NCI-H82 (cell line): Measurements from ENCODE around the gene PIAS1.
"Not testable (repeated sequence)": the region's sequence is repeated elsewhere in the genome, so short reads cannot be mapped to it uniquely, and the experiment has no call there.

Experiments used
- DNase-seq: peaks from one replicate; lab custom pipeline; 2025; lab: John Stamatoyannopoulos, UW

The PIAS1 gene

GRCh38 chr15:68204361-68204760 lies 150.2 kb downstream of the PIAS1 start:
- DNase-seq, result no peak

DNA sequence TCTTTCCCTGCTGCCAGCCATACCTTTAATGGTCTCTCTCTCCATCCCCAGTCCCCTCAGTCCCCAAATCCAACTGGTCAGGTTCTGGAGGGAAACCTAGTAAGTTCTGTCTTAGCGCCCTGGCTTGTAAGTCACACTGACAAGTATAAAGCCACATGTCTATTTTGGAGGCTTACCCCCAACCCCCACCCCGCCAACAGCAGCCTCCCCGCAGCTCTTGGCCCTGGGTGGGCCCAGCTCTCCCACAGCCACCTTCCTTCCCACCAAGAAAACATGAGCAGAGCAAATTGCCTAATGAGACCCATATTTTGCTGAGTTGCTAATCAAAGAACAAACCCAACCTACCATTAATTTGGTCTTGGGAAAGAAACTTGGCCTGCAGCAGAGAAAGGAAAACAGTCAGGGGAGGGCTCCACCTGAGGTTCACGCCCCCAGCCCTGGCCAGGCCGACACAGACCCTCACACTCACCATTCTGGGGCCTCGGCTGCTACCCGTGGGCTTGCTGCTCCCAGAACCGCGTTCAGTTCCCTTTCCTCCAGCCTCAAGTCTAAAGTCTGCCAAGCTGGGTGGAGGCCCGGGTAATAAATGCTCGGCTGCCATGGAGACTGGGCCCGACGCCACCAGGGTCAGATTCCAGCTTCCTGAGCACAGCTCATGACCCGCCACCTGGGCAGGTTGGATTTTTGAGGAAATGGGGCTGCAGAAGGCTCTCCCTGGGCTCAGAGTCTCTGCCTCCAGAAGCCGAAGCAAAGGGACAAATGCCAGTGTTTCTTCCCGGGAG lies 150.9 kb downstream of the PIAS1 start, which contains the start of gene CALML4:
TSS of gene CALML4 (minus strand) at position 557 of the 782 bp plus-strand sequence. CDS start at position 472, 85 bp downstream.
- DNase-seq, result no peak

DNA sequence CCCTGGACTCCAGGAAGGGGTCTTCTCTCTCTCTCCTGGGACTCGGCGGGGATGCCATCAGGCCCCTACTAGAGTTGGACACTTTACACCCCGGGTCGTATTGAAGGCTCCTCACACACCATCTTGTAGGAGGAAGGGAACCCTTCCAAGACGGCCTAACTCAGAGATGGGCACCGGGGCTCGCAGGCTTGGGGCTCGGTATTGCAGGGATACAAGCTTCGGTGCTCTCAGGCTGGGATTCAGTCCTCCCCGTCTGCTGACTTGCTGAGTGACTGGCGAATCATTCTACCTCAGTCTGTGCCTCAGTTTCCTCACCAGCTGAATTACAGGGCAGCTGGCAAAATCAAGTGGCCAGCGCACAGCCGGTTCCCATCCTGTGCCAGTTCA lies 151.4 kb downstream of the PIAS1 start:
- no peak for DNase-seq

DNA sequence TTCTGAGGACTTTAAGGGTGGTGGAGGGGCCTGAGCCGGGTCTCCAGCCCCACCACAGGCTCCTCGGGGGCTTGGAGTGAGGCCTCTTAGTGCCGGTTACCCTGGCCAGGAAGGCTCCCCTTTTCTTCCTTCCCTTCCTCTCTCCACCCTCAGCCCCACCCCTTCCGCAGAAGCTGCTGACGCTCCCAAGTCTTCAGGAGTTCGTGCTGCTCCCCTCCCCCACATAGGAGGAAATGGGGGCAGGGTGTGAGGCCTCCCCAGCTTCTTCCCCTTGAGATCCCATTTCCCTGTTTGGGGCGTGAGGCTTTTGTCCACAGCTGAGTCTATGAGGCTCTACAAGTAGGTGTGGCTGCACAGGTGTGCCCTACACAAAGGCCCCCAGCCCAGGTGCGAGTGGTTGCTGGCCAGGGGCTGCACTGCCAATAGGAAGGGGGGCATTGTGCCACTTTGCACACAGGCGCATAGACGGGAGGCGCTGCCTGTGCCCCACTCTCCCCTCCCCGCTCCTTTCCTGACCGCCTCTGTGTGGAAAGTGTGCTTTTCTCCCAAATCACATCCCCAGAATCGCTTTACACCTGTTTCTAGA lies 151.9 kb downstream of the PIAS1 start:
- DNase-seq, result no peak

DNA sequence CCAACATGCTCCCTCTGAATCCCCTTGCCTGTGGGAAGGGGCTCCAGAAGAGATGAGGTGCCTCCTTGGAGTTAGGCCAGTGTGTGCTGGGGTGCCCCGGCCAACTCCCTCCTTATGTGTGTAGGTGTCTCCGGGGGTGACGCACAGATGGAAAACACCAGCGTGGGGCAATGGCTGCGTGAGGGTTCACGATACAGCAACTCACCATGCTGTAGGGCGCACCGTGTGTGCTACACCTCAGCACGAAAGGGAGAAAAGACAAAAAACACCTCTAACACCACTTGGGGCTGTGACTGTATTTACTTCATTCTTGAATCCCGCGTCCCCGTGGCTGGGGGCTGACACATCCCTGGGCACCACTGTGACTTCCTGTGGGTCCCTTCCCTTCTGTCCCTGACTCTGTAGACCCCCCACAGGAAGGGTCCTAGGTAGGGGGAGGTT lies 152.6 kb downstream of the PIAS1 start:
- no peak for DNase-seq

GRCh38 chr15:68207176-68207935 lies 153.2 kb downstream of the PIAS1 start:
- no peak for DNase-seq

- no peak for DNase-seq
Measured at GRCh38 chr15:68208136-68208535, 154.0 kb downstream of the PIAS1 start.

- no peak for DNase-seq
Measured at GRCh38 chr15:68208636-68209240, 154.6 kb downstream of the PIAS1 start.

GRCh38 chr15:68209272-68209671 lies 155.2 kb downstream of the PIAS1 start:
- no peak for DNase-seq

DNA sequence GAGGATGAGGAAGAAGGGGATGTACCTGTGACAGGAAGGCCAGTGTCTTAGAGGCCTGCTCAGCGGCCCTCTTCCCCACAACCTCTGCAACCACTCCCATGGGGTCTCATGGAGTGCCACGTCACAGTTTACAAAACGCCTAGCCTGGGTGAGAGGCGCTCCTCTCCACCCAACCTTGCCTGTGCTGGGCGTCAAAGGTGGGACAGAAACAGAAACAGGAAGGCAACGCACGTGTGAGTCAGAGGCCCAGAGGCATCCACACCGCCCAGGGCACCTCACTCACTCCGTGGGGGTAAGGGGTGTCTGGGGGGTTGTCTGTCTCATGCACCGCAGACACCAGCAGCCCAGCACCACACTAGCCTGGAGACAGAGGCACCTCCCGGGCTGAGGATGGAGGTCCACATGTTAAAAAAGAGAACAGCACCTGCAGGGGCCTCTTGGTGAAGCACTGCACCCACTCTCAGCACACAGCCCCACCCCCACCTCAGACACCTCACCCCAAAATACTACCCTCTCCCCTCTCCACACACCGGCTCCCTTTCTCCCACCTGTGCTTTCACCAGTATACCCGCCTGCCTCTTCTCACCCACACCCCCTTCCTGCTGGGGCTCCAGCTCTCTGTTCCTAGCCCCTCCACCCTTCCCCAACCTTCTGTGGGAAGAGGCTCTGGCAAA lies 155.8 kb downstream of the PIAS1 start:
- no peak for DNase-seq

GRCh38 chr15:68210409-68210756 lies 156.3 kb downstream of the PIAS1 start:
- no peak for DNase-seq

- DNase-seq, result peak; percentile 89
Measured at GRCh38 chr15:68210821-68211655, 156.9 kb downstream of the PIAS1 start.

DNA sequence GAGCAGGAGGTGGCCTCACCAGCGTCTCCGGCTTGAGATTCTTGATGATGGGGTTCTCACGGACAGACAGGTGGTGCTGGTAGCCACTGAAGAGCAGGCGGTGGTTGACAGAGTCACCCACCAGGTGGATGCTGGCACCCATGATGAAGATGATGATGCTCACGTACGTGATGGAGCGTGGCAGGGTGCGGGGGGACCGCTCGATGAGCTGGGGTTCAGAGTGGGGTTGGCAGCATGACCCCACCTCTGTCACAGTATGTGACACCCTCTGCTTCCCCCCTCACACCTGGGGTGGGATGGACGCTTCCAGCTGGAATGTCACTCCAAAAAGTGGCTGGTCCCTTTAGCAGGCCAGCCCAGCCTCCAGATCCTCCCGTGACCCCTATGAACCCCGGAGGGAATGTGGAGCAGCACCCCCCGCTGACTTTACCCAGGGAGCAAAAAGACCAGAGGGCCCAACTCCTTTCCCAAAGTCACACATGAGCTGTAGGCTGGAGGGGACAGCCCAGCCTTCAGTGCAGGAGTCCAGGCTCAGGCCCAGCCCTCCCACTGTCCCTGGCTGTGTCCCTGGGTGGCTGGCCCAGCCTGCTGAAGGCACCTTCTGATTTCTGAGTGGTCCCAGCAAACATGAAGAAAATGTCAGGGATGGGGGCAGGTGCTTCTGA lies 157.7 kb downstream of the PIAS1 start:
- DNase-seq, result no peak

DNA sequence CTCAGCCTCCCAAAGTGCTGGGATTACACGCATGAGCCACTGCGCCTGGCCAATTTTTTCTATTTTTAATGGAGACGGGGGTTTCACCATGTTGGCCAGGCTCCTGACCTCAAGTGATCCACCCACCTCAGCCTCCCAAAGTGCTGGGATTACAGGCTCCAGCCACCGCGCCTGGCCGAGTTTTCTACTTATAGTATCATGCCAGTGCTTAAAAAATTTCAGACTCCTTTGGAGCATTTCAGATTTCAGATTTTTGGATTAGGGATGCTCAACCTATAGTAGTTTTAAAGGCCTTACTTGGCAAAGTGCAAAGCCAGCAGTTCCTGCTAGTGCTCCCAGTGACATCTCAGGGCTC lies 159.4 kb downstream of the PIAS1 start:
- not testable (repeated sequence) for DNase-seq

DNA sequence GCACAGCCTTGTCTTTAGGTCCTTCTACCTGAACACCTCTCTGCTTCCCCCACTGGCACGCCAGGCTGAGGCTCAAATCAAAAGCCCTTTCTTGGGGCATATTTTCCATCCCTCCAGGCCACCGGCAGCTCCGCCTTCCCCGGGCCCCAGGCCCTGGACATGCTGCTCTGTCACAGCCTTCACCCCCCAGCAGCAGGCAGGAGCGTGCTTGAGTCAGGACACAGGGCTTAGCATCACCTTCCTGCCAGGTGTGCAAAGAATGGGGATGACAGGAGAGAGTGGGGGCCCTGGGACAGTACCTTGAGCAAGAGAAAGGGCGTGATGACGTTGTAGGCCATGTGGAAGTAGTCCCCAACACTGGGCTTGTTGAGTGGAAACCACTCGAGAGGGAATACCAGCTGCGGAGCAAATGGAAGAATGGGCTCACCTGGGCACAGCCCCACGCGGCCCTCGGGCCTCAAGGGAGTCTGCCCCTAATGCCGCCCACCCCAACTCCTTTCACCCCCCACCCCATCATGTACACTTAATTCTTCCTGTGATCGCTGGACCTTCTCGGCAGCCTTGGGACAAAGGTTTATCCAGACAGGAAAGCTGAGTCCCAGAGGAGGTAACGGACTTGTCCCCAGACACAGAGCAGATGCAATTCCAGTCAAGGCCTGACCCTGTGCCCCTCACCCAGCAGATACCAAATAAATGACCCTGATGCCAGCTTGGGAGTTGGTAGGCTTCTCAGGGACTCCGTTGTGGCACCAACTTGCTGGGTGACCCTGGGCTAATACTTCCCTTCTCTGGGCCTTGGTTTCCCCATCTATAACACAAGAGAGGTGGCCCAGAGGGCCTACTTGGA lies 160.1 kb downstream of the PIAS1 start:
- no peak for DNase-seq

- no peak for DNase-seq
Measured at GRCh38 chr15:68214838-68215254, 160.7 kb downstream of the PIAS1 start.

DNA sequence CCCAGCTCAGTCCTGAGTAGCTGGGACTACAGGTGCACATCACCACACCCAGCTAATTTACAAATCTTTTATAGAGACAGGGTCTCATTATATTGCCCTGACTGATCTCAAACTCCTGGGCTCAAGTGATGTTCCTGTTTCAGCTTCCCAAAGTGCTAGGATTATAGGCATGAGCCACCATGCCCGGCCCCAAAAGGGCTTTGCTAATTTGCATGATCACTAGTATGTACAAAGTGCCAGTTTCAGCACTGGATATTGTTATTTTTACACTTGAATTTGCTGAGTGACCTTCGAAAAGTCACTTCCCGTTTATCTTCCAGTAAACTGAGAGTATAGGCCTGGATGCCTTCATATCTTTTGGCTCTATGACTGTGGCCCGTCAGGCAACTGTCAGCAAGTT lies 163.2 kb downstream of the PIAS1 start:
- DNase-seq, result no peak

DNA sequence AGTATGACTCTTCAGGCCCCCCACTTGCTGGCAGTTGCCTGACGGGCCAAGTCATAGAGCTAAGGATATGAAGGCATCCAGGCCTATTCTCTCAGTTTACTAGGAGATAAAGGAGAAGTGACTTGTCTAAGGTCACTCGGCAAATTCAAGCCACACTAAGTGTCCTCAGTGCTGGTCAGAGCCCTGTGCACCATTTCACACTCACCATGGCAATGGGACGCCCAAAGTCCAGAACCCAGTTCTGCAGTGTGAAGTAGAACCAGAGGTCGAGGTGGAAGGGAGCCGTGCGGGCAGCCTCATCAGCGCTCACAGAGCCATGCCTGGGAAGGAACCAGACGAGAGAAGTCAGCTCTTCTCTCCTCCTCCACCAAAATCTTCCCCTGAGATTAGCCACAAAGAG lies 164.2 kb downstream of the PIAS1 start:
- DNase-seq, result no peak
